Activated B cell treated with CpG ODN at 0.5 μM for 24 hours (primary cell): ENCODE results near the gene ZNF804B. TPM values are rescaled to one million over a fixed set of nuclear protein-coding genes. Genes with fewer than 3 reads are reported as not detected.

Source experiments
- ATAC-seq: fragments of 200-7000 bp; cut with Tn5 transposase; one replicate; pipeline ENCODE4 v1.10.0; 2021; ENCODE audit warnings: low read depth, mild to moderate bottlenecking, moderate library complexity
- CTCF ChIA-PET: fragments of 350-600 bp; sonication (Branson Sonifier 250); formaldehyde crosslinking; loops from one replicate; lab custom pipeline; 2021; ENCODE audit warnings: antibody characterized with exemption; lab: Charles Lee
- POLR2A ChIA-PET: fragments of 350-600 bp; sonication (Branson Sonifier 250); formaldehyde crosslinking; loops from one replicate; lab custom pipeline; 2021; ENCODE audit warnings: antibody characterized with exemption; lab: Charles Lee
- DNase-seq: peaks from one replicate; pipeline ENCODE4 v3.0.0; 2022
- H3K27ac Mint-ChIP-seq: one replicate; pipeline ENCODE4 v1.8.0; 2020; ENCODE audit warnings: mixed read lengths
- H3K27me3 Mint-ChIP-seq: one replicate; pipeline ENCODE4 v1.8.0; 2021; ENCODE audit warnings: mixed read lengths
- H3K36me3 Mint-ChIP-seq: one replicate; pipeline ENCODE4 v1.8.0; 2021; ENCODE audit warnings: low read depth, mixed read lengths
- H3K4me1 Mint-ChIP-seq: one replicate; pipeline ENCODE4 v1.8.0; 2021; ENCODE audit warnings: mixed read lengths
- H3K4me3 Mint-ChIP-seq: one replicate; pipeline ENCODE4 v1.8.0; 2020; ENCODE audit warnings: mild to moderate bottlenecking, mixed read lengths
- H3K9me3 Mint-ChIP-seq: one replicate; pipeline ENCODE4 v1.8.0; 2020; ENCODE audit warnings: mixed read lengths
- CTCF ChIP-seq: fragments of 200-600 bp; IDR thresholded peaks from one replicate; pipeline ENCODE4 v1.8.0; 2022; ENCODE audit warnings: antibody characterized with exemption, mild to moderate bottlenecking
- intact Hi-C: fragments of 100-400 bp; cut with micrococcal nuclease; formaldehyde crosslinking; loops from one replicate; pipeline ENCODE4 v1.15.1; 2024
- total RNA-seq: library from RNA; stranded (reverse); gene quantifications from 2 replicates; pipeline ENCODE4 v1.2.3, GENCODE V29; 2022

The ZNF804B gene
- total RNA-seq, 1 donor from 2014 or later: not detected

GRCh38 chr7:89094269-89094668 lies 334.8 kb downstream of the ZNF804B start:
- no peaks in the 10 kb centered on the region for H3K27me3 Mint-ChIP-seq
- intact Hi-C loops: no loop called here
- DNase-seq (no peak), ATAC-seq (no peak)
- H3K9me3 Mint-ChIP-seq: no peaks in the 10 kb centered on the region
- ChIA-PET CTCF (no interaction called here), POLR2A (no interaction called here)
- no peak overlapping the region for H3K27ac Mint-ChIP-seq
- no peak overlapping the region for H3K4me3 Mint-ChIP-seq
- no peak for TF ChIP-seq CTCF
- no peaks in the 10 kb centered on the region for H3K4me1 Mint-ChIP-seq
- no peaks in the 10 kb centered on the region for H3K36me3 Mint-ChIP-seq

- TF ChIP-seq CTCF: no peak
- peaks cover 3% of the 10 kb centered on the region for H3K9me3 Mint-ChIP-seq
- ATAC-seq (no peak), DNase-seq (no peak)
- intact Hi-C loops: no loop called here
- no peaks in the 10 kb centered on the region for H3K4me1 Mint-ChIP-seq
- no peak overlapping the region for H3K27ac Mint-ChIP-seq
- H3K27me3 Mint-ChIP-seq: no peaks in the 10 kb centered on the region
- ChIA-PET CTCF (no interaction called here), POLR2A (no interaction called here)
- H3K36me3 Mint-ChIP-seq: no peaks in the 10 kb centered on the region
- H3K4me3 Mint-ChIP-seq: no peak overlapping the region
Observed at GRCh38 chr7:89103564-89103963, 344.1 kb downstream of the ZNF804B start.

- Mint-ChIP-seq H3K27me3 (no peaks in the 10 kb centered on the region), H3K4me1 (no peaks in the 10 kb centered on the region), H3K36me3 (no peaks in the 10 kb centered on the region), H3K9me3 (peaks cover 3% of the 10 kb centered on the region), H3K27ac (no peak overlapping the region), H3K4me3 (no peak overlapping the region)
- ATAC-seq: no peak
- DNase-seq: no peak
- intact Hi-C loops: no loop called here
- POLR2A ChIA-PET: no interaction called here
- no peak for TF ChIP-seq CTCF
- CTCF ChIA-PET: no interaction called here
Observed at GRCh38 chr7:89104748-89105685, 345.5 kb downstream of the ZNF804B start.

- no peak for TF ChIP-seq CTCF
Observed at GRCh38 chr7:89123871-89124270, 364.4 kb downstream of the ZNF804B start.

GRCh38 chr7:89129600-89130375 lies 370.3 kb downstream of the ZNF804B start:
- H3K27ac Mint-ChIP-seq: no peak overlapping the region
- CTCF ChIA-PET: no interaction called here
- no peak for ATAC-seq
- DNase-seq: no peak
- TF ChIP-seq CTCF: no peak
- intact Hi-C loops: no loop called here
- no peaks in the 10 kb centered on the region for H3K4me1 Mint-ChIP-seq
- H3K9me3 Mint-ChIP-seq: peaks cover 2% of the 10 kb centered on the region
- no peaks in the 10 kb centered on the region for H3K36me3 Mint-ChIP-seq
- POLR2A ChIA-PET: no interaction called here
- H3K4me3 Mint-ChIP-seq: no peak overlapping the region
- no peaks in the 10 kb centered on the region for H3K27me3 Mint-ChIP-seq

More at GRCh38 chr7:89123871-89124270, 364.4 kb downstream of the ZNF804B start:
- H3K4me1 Mint-ChIP-seq: no peaks in the 10 kb centered on the region
- H3K36me3 Mint-ChIP-seq: no peaks in the 10 kb centered on the region
- intact Hi-C loops: no loop called here
- ATAC-seq: no peak
- CTCF ChIA-PET: no interaction called here
- POLR2A ChIA-PET: no interaction called here
- H3K27me3 Mint-ChIP-seq: no peaks in the 10 kb centered on the region
- no peaks in the 10 kb centered on the region for H3K9me3 Mint-ChIP-seq
- H3K4me3 Mint-ChIP-seq: no peak overlapping the region
- H3K27ac Mint-ChIP-seq: no peak overlapping the region
- no peak for DNase-seq
